22Rv1 (cell line): Measurements from ENCODE around the gene TNFSF12.

Experiments used
- ZFX ChIP-seq: fragments of 450-650 bp; IDR thresholded peaks from 2 replicates; pipeline ENCODE4 v1.6.1; 2017; ENCODE audit warnings: antibody characterized with exemption, borderline replicate concordance
- TF ChIP-seq, protein P1 (sequence below): fragments of 450-650 bp; IDR thresholded peaks from 2 replicates; pipeline ENCODE4 v1.5.1; 2017; ENCODE audit warnings: mild to moderate bottlenecking

DNA sequence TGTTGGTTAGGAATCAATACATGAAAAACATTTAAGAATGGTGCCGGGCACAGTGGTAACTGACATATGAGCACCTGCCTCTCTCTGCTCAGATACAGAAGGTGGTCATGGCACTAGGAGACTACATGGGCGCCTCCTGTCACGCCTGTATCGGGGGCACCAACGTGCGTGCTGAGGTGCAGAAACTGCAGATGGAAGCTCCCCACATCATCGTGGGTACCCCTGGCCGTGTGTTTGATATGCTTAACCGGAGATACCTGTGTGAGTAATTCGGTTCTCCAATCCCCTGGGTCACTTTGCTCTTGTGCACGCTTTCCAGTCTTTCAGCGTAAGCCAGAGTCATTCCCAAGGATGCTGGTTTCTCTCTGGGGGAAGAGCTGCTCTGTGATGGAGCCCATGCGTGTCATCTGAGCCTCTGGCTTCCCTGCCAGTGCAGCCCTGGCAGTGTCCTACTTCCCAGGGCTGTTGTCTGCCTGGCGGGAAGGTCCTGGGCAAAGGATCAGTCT, 27.6 kb downstream of the TNFSF12 start:
- TF ChIP-seq, protein P1, sequence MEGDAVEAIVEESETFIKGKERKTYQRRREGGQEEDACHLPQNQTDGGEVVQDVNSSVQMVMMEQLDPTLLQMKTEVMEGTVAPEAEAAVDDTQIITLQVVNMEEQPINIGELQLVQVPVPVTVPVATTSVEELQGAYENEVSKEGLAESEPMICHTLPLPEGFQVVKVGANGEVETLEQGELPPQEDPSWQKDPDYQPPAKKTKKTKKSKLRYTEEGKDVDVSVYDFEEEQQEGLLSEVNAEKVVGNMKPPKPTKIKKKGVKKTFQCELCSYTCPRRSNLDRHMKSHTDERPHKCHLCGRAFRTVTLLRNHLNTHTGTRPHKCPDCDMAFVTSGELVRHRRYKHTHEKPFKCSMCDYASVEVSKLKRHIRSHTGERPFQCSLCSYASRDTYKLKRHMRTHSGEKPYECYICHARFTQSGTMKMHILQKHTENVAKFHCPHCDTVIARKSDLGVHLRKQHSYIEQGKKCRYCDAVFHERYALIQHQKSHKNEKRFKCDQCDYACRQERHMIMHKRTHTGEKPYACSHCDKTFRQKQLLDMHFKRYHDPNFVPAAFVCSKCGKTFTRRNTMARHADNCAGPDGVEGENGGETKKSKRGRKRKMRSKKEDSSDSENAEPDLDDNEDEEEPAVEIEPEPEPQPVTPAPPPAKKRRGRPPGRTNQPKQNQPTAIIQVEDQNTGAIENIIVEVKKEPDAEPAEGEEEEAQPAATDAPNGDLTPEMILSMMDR: no peak
- no peak for TF ChIP-seq ZFX
